WTC11 (cell line): ENCODE results near the gene HTR4.

Experiments used
- ATF2 ChIP-seq: sonication (generic); formaldehyde crosslinking; IDR thresholded peaks from 2 replicates; pipeline ENCODE4 v1.8.1; 2022; ENCODE audit warnings: low read depth, missing genetic modification reagents, borderline replicate concordance
- CTCF ChIP-seq: fragments of 200-600 bp; IDR thresholded peaks from 2 replicates; pipeline ENCODE4 v1.8.0; 2022; ENCODE audit warnings: antibody characterized with exemption
- ERG ChIP-seq: fragments of 250-450 bp; sonication (Bioruptor Pico); IDR thresholded peaks from 2 replicates; pipeline ENCODE4 v1.8.0; 2021; ENCODE audit warnings: mild to moderate bottlenecking
- ESRRA ChIP-seq: sonication (generic); formaldehyde crosslinking; IDR thresholded peaks from 2 replicates; pipeline ENCODE4 v1.8.1; 2022; ENCODE audit warnings: mild to moderate bottlenecking, missing genetic modification reagents, borderline replicate concordance
- SP1 ChIP-seq: sonication (generic); formaldehyde crosslinking; conservative IDR thresholded peaks from 2 replicates; pipeline ENCODE4 v1.8.1; 2022; ENCODE audit warnings: missing genetic modification reagents
- USF2 ChIP-seq: sonication (generic); formaldehyde crosslinking; IDR thresholded peaks from 2 replicates; pipeline ENCODE4 v1.8.1; 2023; ENCODE audit warnings: mild to moderate bottlenecking, missing genetic modification reagents, moderate library complexity

- TF ChIP-seq CTCF (no peak), ERG (CRISPR knock-in tag) (no peak), SP1 (CRISPR knock-in tag) (no peak), ATF2 (no peak), ESRRA (CRISPR knock-in tag) (no peak), USF2 (no peak)
Observed at GRCh38 chr5:148623101-148623500, 31.2 kb downstream of the HTR4 start.
